Measurements from ENCODE around the gene MLLT10. TPM values are rescaled to one million over a fixed set of nuclear protein-coding genes. Genes with fewer than 3 reads are reported as not detected.
A peak's percentile ranks its signal among the peaks of the same experiment; 100 is the strongest.
"Not testable (repeated sequence)": the region's sequence is repeated elsewhere in the genome, so short reads cannot be mapped to it uniquely, and the experiment has no call there.

Gene MLLT10
- total RNA-seq, 6 donors from 2014 or later: 40.1 to 63.9 (median 53.9) TPM

DNA sequence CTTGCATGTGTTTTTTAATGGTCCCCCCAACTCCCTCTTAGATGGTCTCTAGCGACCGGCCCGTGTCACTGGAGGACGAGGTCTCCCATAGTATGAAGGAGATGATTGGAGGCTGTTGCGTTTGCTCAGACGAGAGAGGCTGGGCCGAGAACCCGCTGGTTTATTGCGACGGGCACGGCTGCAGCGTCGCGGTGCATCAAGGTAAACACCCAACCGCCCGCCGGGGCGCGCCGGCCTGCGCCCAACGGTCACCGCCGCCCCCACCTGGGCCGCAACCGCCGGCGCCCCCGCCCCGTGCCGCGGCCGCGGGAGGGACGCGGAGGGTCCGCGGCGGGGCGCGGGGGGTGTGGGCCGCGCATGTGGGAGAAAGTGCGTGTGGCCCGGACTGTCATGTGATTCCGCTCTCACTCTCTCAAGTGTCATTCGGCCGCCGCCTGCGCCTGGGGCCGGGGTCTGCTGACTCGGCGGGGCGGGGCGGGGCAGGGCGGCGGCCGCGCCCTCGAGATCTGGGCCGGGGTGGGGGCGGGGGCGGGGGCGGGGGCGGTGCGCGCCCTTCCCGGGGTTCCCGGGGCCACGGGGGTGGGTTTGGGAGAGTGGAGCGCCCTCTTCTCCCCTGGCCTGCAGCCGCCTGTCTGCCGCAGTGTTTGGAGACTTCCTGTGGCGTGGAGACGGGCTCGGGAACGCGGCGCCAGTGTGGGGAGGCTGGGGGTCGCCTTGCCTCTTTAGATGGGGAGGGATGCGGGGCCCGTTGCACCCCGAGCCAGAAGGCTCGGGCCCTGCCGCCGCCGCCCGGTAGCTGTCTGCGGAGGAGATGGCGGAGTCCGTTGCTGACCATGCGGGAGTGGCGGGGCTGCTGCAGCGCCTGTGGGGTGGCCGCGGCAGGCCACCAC, 817 bp downstream of the MLLT10 start:
- DNase-seq (peak; percentile 77 to 91), ATAC-seq (ENCODE audit: low FRiP score in 2 of 2) (peak; percentile 1 to 44)
- WGBS, 2 donors: 1 to 5% methylated on average over 16 to 46 of the region's 96 CpGs
- Histone ChIP-seq H3K36me3 (peaks cover 6 to 29% (median 10%) of the 10 kb centered on the region in 4 donors), H3K27ac (peak overlapping the region; percentile 87 to 98 (median 94)), H3K4me1 (peaks cover 10 to 22% (median 18%) of the 10 kb centered on the region in 4 donors), H3K27me3 (no peaks in the 10 kb centered on the region), H3K9me3 (no peaks in the 10 kb centered on the region), H3K4me3 (peak overlapping the region; percentile 70 to 94 (median 82))
- TF ChIP-seq, protein P1, sequence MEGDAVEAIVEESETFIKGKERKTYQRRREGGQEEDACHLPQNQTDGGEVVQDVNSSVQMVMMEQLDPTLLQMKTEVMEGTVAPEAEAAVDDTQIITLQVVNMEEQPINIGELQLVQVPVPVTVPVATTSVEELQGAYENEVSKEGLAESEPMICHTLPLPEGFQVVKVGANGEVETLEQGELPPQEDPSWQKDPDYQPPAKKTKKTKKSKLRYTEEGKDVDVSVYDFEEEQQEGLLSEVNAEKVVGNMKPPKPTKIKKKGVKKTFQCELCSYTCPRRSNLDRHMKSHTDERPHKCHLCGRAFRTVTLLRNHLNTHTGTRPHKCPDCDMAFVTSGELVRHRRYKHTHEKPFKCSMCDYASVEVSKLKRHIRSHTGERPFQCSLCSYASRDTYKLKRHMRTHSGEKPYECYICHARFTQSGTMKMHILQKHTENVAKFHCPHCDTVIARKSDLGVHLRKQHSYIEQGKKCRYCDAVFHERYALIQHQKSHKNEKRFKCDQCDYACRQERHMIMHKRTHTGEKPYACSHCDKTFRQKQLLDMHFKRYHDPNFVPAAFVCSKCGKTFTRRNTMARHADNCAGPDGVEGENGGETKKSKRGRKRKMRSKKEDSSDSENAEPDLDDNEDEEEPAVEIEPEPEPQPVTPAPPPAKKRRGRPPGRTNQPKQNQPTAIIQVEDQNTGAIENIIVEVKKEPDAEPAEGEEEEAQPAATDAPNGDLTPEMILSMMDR (IDR thresholded peaks at IDR 0.05): no peak
- TF ChIP-seq EP300 (IDR thresholded peaks at IDR 0.05) (no peak), POLR2AphosphoS5 (IDR thresholded peaks at IDR 0.05) (peak in 1 of 2 donors; percentile 10), POLR2A (IDR thresholded peaks at IDR 0.05) (no peak)

GRCh38 chr10:21535494-21535965, 1.5 kb downstream of the MLLT10 start:
- Histone ChIP-seq H3K27ac (peak overlapping the region; percentile 87 to 98 (median 94)), H3K9me3 (no peaks in the 10 kb centered on the region), H3K4me1 (peaks cover 10 to 26% (median 19%) of the 10 kb centered on the region in 4 donors), H3K36me3 (peaks cover 11 to 36% (median 13%) of the 10 kb centered on the region in 4 donors), H3K27me3 (no peaks in the 10 kb centered on the region), H3K4me3 (peak overlapping the region; percentile 70 to 94 (median 82))
- WGBS, 2 donors: 50% methylated on average over 9 of the region's 9 CpGs
- TF ChIP-seq EP300 (IDR thresholded peaks at IDR 0.05) (no peak), POLR2AphosphoS5 (IDR thresholded peaks at IDR 0.05) (no peak), POLR2A (IDR thresholded peaks at IDR 0.05) (no peak)
- TF ChIP-seq, protein P1 (IDR thresholded peaks at IDR 0.05): no peak
- ATAC-seq (ENCODE audit: low FRiP score in 2 of 2) (no peak), DNase-seq (no peak)

GRCh38 chr10:21535976-21536375, 1.9 kb downstream of the MLLT10 start:
- H3K4me3 ChIP-seq: peak overlapping the region in 1 of 4 donors; percentile 73
- ATAC-seq (ENCODE audit: low FRiP score in 2 of 2); DNase-seq; H3K27me3 ChIP-seq; H3K9me3 ChIP-seq: not testable (repeated sequence)
- peaks cover 13 to 40% (median 16%) of the 10 kb centered on the region in 4 donors for H3K36me3 ChIP-seq
- peak overlapping the region in 2 of 4 donors; percentile 87 to 97 for H3K27ac ChIP-seq
- 90% methylated on average over 9 of the region's 9 CpGs for WGBS, 2 donors
- peaks cover 10 to 31% (median 21%) of the 10 kb centered on the region in 4 donors for H3K4me1 ChIP-seq

- Histone ChIP-seq H3K9me3 (no peaks in the 10 kb centered on the region), H3K4me1 (peaks cover 10 to 38% (median 23%) of the 10 kb centered on the region in 4 donors), H3K4me3 (no peak overlapping the region), H3K36me3 (peaks cover 13 to 49% (median 25%) of the 10 kb centered on the region in 4 donors), H3K27me3 (no peaks in the 10 kb centered on the region), H3K27ac (no peak overlapping the region)
- no peak for TF ChIP-seq POLR2A (IDR thresholded peaks at IDR 0.05)
- no peak for TF ChIP-seq EP300 (IDR thresholded peaks at IDR 0.05)
- TF ChIP-seq, protein P1 (IDR thresholded peaks at IDR 0.05): no peak
- no peak for TF ChIP-seq POLR2AphosphoS5 (IDR thresholded peaks at IDR 0.05)
- WGBS, 2 donors: 81 to 98% methylated on average over 3 of the region's 3 CpGs
- no peak for ATAC-seq (ENCODE audit: low FRiP score in 2 of 2)
- DNase-seq: no peak
Measured at GRCh38 chr10:21536874-21537273, 2.8 kb downstream of the MLLT10 start.

GRCh38 chr10:21540701-21541100, 6.7 kb downstream of the MLLT10 start:
- Histone ChIP-seq H3K36me3 (peaks cover 17 to 87% (median 59%) of the 10 kb centered on the region in 4 donors), H3K4me1 (peaks cover 4 to 25% (median 9%) of the 10 kb centered on the region in 4 donors), H3K27ac (peak overlapping the region in 2 of 4 donors; percentile 25 to 59)
- H3K9me3 ChIP-seq; DNase-seq; H3K4me3 ChIP-seq; ATAC-seq (ENCODE audit: low FRiP score in 2 of 2); H3K27me3 ChIP-seq: not testable (repeated sequence)
- 69 to 88% methylated on average over 4 of the region's 4 CpGs for WGBS, 2 donors
